Astrocyte (in vitro differentiated cells and primary cell): Measurements from ENCODE around the gene CANX. TPM values are rescaled to one million over a fixed set of nuclear protein-coding genes. Genes with fewer than 3 reads are reported as not detected.

Experiments
- DNase-seq: peaks from one replicate; pipeline ENCODE4 v3.0.0-alpha.2; 2010; ENCODE audit warnings: low read depth
- FAIRE-seq: peaks from 2 replicates; lab custom pipeline; 2011; peaks lifted over from hg19 to GRCh38; lab: Jason Lieb, UNC
- H2AFZ ChIP-seq: 2 replicates; pipeline ENCODE4 v1.6.0; 2012; ENCODE audit warnings: low read depth, low read length, inconsistent platforms
- H3K27ac ChIP-seq: 2 replicates; pipeline ENCODE4 v1.5.1; 2011; ENCODE audit warnings: low read depth, low read length, inconsistent platforms
- H3K27me3 ChIP-seq: 2 replicates; pipeline ENCODE4 v1.6.0; 2011; ENCODE audit warnings: low read length, inconsistent platforms; ENCODE audit not compliant: insufficient read depth
- H3K36me3 ChIP-seq: 2 replicates; pipeline ENCODE4 v1.5.1; 2011; ENCODE audit warnings: low read length, inconsistent platforms; ENCODE audit not compliant: insufficient read depth
- H3K4me1 ChIP-seq: 2 replicates; pipeline ENCODE4 v1.5.1; 2011; ENCODE audit warnings: low read length, inconsistent platforms; ENCODE audit not compliant: insufficient read depth
- H3K4me2 ChIP-seq: 2 replicates; pipeline ENCODE4 v1.6.0; 2012; ENCODE audit warnings: low read length, inconsistent platforms
- H3K4me3 ChIP-seq: 2 replicates; pipeline ENCODE4 v1.5.1; 2011; ENCODE audit warnings: low read depth, mild to moderate bottlenecking, low read length, inconsistent platforms; ENCODE audit not compliant: insufficient read depth
- H3K79me2 ChIP-seq: 2 replicates; pipeline ENCODE4 v1.6.0; 2012; ENCODE audit warnings: mild to moderate bottlenecking, low read length, inconsistent platforms; ENCODE audit not compliant: insufficient read depth
- H3K9ac ChIP-seq: 2 replicates; pipeline ENCODE4 v1.6.0; 2012; ENCODE audit warnings: mild to moderate bottlenecking, low read length, inconsistent platforms
- H3K9me3 ChIP-seq: 2 replicates; pipeline ENCODE4 v1.5.1; 2012; ENCODE audit warnings: low read depth, mild to moderate bottlenecking, low read length, inconsistent platforms; ENCODE audit not compliant: insufficient read depth
- H4K20me1 ChIP-seq: 2 replicates; pipeline ENCODE4 v1.6.0; 2012; ENCODE audit warnings: low read length, inconsistent platforms; ENCODE audit not compliant: insufficient read depth
- H3K27ac Mint-ChIP-seq: one replicate; pipeline ENCODE4 v1.8.0; 2021; ENCODE audit warnings: mild to moderate bottlenecking, mixed read lengths; ENCODE audit not compliant: unreplicated experiment
- H3K27me3 Mint-ChIP-seq: one replicate; pipeline ENCODE4 v1.8.0; 2021; ENCODE audit warnings: low read depth, mixed read lengths; ENCODE audit not compliant: unreplicated experiment
- H3K36me3 Mint-ChIP-seq: one replicate; pipeline ENCODE4 v1.8.0; 2021; ENCODE audit warnings: low read depth, mixed read lengths; ENCODE audit not compliant: unreplicated experiment
- H3K4me1 Mint-ChIP-seq: one replicate; pipeline ENCODE4 v1.8.0; 2021; ENCODE audit warnings: low read depth, mixed read lengths; ENCODE audit not compliant: unreplicated experiment
- H3K4me3 Mint-ChIP-seq: one replicate; pipeline ENCODE4 v1.8.0; 2021; ENCODE audit warnings: mild to moderate bottlenecking, moderate library complexity, mixed read lengths; ENCODE audit not compliant: unreplicated experiment
- H3K9me3 Mint-ChIP-seq: one replicate; pipeline ENCODE4 v1.8.0; 2021; ENCODE audit warnings: mild to moderate bottlenecking, mixed read lengths; ENCODE audit not compliant: unreplicated experiment
- EZH2 ChIP-seq: IDR thresholded peaks from 2 replicates; pipeline ENCODE4 v1.6.1; 2012; ENCODE audit warnings: mild to moderate bottlenecking, low read length, inconsistent platforms; ENCODE audit not compliant: insufficient read depth
- total RNA-seq: library from RNA; stranded (reverse); gene quantifications from 2 replicates; pipeline ENCODE4 v1.2.1, GENCODE V29; 2021
- TF ChIP-seq, protein P1 (sequence below): IDR thresholded peaks from 2 replicates; pipeline ENCODE4 v1.5.1; 2011; ENCODE audit warnings: low read depth, mild to moderate bottlenecking, inconsistent platforms, low read length, moderate library complexity; ENCODE audit not compliant: insufficient read depth

CANX gene
- total RNA-seq, 1 donor from 2014 or later = 792 TPM

DNA sequence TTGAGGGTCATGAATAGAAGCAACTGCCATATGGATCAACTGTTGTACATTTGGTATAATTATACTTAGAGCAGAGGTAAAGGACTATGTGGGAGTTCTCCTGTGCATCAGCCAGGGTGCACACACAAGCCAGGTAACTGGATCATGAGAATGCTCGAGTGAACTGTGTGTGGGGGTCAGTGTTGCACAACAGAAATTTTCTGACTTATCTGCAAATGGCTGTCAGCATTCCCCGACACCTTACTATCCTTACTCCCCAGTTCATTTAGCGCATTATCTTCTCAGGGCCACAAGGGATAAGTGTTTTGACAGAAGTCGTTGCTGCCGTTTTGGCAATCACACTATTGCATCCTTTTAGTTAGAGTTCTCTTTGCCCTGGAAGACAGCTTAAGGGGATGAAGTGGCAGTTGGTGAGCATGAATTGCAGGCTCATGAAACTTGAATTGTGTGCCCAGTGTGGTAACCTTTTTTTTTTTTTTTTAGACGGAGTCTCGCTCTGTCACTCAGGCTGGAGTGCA lies 1.7 kb downstream of the CANX start:
- Mint-ChIP-seq H3K27me3 (no peaks in the 10 kb centered on the region), H3K4me1 (peaks cover 6% of the 10 kb centered on the region), H3K27ac (peak overlapping the region; percentile 98), H3K9me3 (no peaks in the 10 kb centered on the region), H3K36me3 (peaks cover 15% of the 10 kb centered on the region), H3K4me3 (peak overlapping the region; percentile 100)
- H3K36me3 ChIP-seq = no peaks in the 10 kb centered on the region
- peak; percentile 16 for DNase-seq
- no peaks in the 10 kb centered on the region for H3K9me3 ChIP-seq
- peaks cover 71% of the 10 kb centered on the region for H3K79me2 ChIP-seq
- H3K4me2 ChIP-seq = peak overlapping the region; percentile 100
- TF ChIP-seq EZH2 = no peak
- TF ChIP-seq, protein P1, sequence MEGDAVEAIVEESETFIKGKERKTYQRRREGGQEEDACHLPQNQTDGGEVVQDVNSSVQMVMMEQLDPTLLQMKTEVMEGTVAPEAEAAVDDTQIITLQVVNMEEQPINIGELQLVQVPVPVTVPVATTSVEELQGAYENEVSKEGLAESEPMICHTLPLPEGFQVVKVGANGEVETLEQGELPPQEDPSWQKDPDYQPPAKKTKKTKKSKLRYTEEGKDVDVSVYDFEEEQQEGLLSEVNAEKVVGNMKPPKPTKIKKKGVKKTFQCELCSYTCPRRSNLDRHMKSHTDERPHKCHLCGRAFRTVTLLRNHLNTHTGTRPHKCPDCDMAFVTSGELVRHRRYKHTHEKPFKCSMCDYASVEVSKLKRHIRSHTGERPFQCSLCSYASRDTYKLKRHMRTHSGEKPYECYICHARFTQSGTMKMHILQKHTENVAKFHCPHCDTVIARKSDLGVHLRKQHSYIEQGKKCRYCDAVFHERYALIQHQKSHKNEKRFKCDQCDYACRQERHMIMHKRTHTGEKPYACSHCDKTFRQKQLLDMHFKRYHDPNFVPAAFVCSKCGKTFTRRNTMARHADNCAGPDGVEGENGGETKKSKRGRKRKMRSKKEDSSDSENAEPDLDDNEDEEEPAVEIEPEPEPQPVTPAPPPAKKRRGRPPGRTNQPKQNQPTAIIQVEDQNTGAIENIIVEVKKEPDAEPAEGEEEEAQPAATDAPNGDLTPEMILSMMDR = no peak
- no peak overlapping the region for H2AFZ ChIP-seq
- peak overlapping the region; percentile 96 for H3K27ac ChIP-seq
- H3K4me3 ChIP-seq = peak overlapping the region; percentile 100
- no peaks in the 10 kb centered on the region for H3K27me3 ChIP-seq
- peaks cover 5% of the 10 kb centered on the region for H3K4me1 ChIP-seq
- no peak for FAIRE-seq
- H4K20me1 ChIP-seq = peaks cover 62% of the 10 kb centered on the region
- peak overlapping the region; percentile 100 for H3K9ac ChIP-seq

- Histone ChIP-seq H4K20me1 (peaks cover 74% of the 10 kb centered on the region), H3K9me3 (no peaks in the 10 kb centered on the region), H3K4me3 (no peak overlapping the region), H3K4me1 (no peaks in the 10 kb centered on the region), H3K9ac (no peak overlapping the region), H2AFZ (no peak overlapping the region), H3K36me3 (peaks cover 50% of the 10 kb centered on the region), H3K4me2 (no peak overlapping the region), H3K27me3 (no peaks in the 10 kb centered on the region), H3K27ac (no peak overlapping the region), H3K79me2 (peaks cover 76% of the 10 kb centered on the region)
- Mint-ChIP-seq H3K4me1 (peaks cover 5% of the 10 kb centered on the region), H3K9me3 (no peaks in the 10 kb centered on the region), H3K36me3 (peaks cover 28% of the 10 kb centered on the region), H3K27ac (no peak overlapping the region), H3K4me3 (no peak overlapping the region), H3K27me3 (no peaks in the 10 kb centered on the region)
- DNase-seq = no peak
- no peak for FAIRE-seq
- TF ChIP-seq, protein P1 = no peak
- no peak for TF ChIP-seq EZH2
These were observed 17.5 kb downstream of the CANX start for GRCh38 chr5:179716286-179716685.

- Histone ChIP-seq H3K9ac (no peak overlapping the region), H3K4me2 (no peak overlapping the region), H4K20me1 (peaks cover 93% of the 10 kb centered on the region), H2AFZ (no peak overlapping the region), H3K4me1 (no peaks in the 10 kb centered on the region), H3K4me3 (no peak overlapping the region), H3K9me3 (no peaks in the 10 kb centered on the region), H3K36me3 (peaks cover 80% of the 10 kb centered on the region), H3K79me2 (peaks cover 75% of the 10 kb centered on the region), H3K27ac (no peak overlapping the region), H3K27me3 (no peaks in the 10 kb centered on the region)
- DNase-seq = no peak
- Mint-ChIP-seq H3K4me1 (peaks cover 5% of the 10 kb centered on the region), H3K4me3 (no peak overlapping the region), H3K9me3 (no peaks in the 10 kb centered on the region), H3K27ac (no peak overlapping the region), H3K27me3 (no peaks in the 10 kb centered on the region), H3K36me3 (peaks cover 34% of the 10 kb centered on the region)
- no peak for FAIRE-seq
- TF ChIP-seq, protein P1 = no peak
- TF ChIP-seq EZH2 = no peak
These were observed 21.5 kb downstream of the CANX start for GRCh38 chr5:179720222-179720621.
